Hippocampal formation (tissue), 2 donors: ENCODE data around the gene GTF2IRD1.
A peak's percentile ranks its signal among the peaks of the same experiment; 100 is the strongest.
"Not testable (repeated sequence)": the region's sequence is repeated elsewhere in the genome, so short reads cannot be mapped to it uniquely, and the experiment has no call there.

Source experiments
- DNase-seq, 2 donors: peaks; one replicate each; lab custom pipeline; 2025; lab: John Stamatoyannopoulos, UW

The GTF2IRD1 gene

DNA sequence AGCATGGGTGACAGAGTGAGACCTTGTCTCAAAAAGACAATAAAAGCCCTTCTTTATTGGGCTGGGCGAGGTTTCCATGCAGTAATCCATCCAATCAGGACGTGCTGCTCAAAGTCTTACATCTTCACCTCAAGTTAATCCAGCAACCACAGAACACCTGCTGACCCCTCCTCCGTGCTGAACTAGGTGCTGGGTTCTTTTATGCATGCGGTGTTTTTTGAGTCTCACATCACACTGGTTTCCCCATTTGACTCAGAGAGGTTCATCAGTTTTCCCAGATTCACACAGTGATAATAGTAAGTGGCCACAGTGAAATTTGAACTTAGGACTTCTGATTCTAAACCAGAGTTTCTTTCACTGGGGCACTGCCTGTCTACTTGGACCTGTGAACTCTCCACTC lies 145.5 kb downstream of the GTF2IRD1 start:
- DNase-seq: no peak

DNA sequence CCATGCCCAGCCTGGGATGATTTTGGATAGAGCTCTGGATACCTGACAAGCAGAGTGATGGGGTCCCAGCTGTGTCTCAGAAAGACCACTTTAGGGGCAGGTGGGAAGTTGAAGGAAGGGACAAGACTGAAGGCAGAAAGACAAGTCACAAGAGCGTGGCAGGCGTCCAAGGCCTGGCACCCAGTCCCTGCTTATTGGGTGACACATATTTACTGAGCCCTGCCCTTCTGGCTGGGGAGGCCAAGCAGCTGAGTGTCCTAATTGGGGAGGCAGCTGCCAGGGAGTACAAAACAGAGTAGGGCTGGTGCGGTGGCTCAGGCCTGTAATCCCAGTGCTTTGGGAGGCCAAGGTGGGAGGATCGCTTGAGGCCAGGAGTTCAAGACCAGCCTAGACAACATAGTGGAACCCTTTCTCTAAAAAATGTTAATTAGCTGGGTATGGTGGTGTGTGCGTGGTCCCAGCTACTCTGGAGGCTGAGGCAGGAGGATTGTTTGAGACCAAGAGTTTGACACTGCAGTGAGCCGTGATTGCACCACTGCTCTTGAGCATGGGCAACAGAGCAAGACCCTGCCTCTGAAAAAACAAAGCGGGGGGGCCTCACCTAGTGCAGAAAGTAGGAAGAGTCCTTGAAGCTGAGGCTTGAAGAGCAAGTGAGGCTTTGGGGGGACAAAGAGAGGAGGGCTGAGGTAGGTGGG lies 150.8 kb downstream of the GTF2IRD1 start:
- no peak for DNase-seq

DNA sequence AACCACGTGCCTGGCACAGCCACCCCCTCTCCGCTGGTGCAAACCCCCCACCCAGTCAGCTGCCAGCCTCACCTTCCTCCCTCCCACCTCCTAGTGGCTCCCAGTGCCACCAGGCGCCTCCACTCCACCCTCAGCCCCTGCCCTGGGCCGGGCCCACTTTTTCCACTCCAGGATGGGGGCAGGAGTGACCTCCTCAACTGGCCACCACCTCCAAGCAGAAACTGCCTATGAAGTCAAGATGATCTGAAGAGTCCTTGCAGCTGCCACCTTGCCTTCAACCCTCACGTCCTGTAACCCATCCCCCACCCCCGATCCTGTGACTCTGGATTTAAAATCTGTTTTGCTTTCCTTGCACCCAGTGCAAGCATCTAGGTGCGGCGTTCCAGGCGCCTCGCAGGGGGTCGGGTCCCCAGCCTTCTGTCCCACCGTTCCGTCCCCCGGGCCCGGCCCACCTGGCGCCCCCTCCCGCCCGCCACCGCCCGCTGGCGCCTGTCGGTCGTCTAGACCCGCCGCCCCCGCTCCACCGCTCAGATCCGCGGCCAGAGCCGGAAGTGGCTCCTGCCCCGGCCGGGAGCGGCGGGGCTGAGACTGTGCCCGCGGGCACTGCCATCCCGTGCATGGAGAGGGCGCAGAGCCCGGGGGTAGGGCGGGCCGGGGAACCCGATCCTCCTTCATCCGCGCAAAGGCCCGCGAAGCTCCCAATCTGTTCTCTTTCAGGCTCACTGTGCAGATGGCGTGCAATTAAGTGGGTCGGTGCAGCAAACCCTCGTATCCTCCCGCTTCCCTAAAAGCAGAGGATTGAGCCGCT lies 152.6 kb downstream of the GTF2IRD1 start:
- peak in 1 of 2 donors; percentile 48 for DNase-seq

DNA sequence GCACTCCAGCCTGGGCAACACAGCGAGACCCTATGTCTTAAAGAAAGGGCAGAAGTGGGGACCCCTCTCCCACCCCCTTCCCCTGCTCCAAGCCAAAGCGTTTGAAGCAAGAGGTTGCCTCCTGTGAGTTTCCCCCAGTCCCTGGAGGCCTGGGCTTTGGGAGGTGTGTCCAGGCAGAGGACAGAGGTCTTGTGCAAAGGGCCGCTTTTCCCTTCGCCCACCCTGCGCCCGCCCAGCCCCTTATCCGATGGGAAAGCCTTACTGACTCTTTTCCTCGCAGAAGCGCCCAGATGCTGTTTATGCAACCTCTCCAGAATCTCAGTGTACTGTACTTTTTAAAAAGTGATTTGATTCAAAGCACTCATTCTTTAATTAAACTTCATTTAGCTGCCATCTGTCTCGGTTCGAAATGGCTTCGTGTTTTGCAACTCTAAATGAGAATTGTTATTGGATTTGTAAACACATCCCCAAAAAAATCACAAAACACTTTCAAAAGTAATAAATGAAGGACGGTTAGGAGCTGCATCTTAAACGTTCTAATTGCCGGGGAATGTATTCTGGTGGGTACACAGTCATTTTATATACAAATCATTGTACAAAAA lies 153.3 kb downstream of the GTF2IRD1 start:
- DNase-seq: no peak

DNA sequence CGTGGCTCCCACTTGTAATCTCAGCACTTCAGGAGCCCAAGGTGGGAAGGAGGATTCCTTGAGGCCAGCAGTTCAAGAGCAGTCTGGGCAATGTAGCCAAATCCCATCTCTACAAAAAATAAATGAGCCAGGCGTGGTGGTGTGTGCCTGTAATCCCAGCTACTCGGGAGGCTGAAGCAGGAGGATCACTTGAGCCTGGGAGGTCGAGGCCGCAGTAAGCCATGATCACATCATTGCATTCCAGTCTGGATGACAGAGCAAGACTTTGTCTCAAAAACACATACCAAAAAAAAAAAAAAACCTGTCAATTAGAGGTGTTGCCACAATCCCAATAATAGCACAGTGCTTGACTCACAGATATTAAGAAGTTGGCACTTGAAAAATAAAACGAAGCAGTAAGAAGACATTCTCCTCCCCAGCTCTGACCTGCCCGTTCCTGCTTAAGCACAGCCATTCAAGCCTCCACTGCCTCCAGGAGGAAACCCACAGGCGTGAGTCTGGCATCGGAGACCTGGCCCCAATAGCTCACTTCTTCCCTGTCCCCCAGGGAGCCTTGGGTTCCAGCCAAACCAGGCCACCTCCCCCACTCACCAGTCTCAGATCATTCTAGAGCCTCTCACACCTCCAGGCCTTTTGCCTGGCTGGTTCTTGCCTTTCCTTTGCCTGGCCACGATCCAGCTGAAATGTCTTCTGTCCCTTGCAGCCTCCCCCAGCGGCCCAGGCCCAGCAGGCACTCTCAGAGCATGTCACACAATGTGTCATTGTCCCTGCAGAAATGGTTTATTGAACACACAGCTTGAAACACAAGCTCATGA lies 158.5 kb downstream of the GTF2IRD1 start:
- DNase-seq: peak in 1 of 2 donors; percentile 38

DNA sequence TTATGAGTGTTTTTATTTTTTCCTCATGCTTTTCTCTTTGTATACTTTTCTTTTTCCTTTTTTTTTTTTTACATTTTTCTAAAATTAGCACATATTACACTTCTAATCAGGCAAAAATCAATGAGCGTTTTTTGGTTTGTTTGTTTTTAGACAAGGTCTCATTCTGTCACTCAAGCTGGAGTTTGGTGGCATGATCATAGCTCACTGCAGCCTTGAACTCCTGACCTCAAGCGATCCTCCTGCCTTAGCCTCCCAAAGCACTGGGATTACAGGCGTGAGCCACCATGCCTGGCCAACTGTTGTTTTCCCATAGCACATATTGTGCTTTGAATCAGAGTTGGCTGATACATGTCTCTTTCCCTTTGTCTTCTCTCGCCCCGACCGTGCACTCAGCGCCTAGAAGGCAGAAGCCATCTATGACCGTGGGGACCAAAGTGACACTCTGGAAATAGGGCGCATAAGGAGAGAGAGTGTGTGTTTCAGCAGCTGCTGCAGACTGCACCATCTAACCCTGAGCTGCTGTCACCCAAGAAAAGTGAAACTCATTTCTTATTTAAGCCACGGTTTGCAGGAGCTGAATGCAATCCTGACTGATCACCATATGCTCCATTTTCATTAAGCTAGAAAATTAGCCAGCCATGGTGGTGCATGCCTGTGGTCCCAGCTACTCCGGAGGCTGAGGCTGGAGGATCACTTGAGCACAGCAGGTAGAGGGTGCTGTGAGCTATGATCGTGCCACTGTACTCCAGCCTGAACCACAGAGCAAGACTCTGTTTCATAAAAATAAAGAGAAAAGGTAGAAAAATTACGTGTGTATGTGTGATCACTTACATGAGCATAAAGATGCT lies 162.5 kb downstream of the GTF2IRD1 start:
- no peak for DNase-seq

DNA sequence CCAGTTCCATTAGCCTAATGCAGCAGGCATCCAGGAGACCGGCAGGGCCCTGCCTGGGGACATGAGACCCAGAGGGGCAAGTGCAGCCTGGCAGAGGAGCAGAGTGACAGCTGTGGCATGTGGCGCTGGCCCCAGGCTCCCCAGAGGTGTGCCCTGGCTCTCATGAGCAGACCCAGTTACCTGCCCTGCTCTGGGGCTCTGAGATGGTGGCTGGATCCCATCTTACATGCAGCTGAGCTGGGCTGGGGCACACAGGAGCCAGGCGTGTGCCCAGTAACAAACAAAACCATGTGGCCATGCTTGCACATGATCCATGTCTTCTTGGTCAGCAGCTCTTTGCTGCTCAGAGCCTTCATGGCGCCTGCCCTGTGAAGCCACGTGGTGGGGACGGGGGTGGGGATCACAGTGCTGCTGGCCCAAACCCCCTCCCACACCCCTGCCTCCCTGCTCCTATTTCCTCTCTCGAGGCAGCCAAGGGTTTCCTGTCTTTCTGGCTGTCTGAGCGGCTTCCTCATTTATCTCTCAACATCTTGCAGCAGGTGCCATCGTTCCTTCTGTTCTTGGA lies 163.6 kb downstream of the GTF2IRD1 start:
- DNase-seq: peak in 1 of 2 donors; percentile 47

DNA sequence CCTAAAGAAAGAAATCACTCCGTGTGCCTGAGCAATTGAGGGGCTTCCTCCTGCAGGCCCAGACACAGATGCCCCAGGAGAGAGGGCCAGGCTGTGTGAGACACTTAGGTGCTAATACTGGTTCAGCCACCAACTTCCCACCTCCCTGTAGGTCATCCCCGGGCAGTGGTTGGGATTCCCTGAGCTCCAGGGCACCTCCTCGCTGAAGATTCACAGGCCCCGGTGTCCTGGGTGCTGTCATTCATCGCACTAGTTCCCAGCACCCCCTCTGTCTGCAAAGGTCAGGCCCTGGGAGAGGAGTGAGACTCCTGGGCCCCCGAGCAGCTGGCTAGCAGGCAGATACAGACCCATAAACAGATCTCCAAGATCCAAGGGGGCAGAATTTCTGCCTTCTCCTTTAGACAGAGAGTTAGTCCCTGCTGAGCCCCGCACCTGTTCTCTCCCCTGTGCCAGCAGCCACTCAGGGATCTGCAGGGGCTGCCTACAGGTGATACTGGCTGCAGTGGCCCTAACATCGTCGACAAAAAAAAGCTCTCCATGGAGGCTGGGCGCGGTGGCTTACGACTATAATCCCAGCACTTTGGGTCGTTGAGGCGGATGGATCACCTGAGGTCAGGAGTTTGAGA lies 165.6 kb downstream of the GTF2IRD1 start:
- DNase-seq: no peak

DNA sequence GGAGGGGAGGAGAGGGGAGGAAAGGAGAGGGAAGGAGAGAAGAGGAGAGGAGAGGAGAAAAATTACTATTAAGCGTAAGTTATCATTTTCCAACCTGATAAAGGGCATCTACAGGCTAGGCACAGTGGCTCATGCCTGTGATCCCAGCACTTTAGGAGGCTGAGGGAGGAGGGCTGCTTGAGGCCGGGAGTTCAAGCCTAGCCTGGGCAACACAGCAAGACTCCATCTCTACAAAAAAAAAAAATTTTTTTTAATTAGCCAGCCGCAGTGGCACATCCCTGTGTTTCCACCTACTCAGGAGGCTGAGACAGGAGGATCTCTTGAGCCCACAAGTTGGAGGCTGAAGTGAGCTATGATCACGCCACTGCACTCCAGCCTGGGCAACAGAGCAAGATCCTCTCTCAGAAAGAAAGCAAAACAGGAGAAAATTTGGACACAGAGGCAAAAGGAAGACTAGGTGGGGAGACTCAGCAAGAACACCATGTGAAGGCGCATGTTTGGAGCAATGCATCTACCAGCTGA lies 168.6 kb downstream of the GTF2IRD1 start:
- DNase-seq: no peak

DNA sequence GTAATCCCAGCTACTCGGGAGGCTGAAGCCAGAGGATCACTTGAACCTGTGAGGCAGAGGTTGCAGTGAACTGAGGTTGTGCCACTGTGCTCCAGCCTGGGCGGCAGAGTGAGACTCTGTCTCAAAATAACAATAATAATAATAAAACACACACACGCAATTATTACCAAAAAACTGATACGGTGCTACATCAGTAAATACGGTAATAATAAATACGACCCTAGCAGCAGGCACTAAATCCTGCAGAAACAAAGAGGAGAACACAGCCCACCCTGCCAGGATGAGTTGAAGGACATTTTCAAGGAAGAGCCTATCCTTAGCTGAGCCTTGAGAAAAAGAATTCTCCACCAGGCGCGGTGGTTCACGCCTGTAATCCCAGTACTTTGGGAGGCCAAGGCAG lies 169.4 kb downstream of the GTF2IRD1 start:
- no peak for DNase-seq

DNA sequence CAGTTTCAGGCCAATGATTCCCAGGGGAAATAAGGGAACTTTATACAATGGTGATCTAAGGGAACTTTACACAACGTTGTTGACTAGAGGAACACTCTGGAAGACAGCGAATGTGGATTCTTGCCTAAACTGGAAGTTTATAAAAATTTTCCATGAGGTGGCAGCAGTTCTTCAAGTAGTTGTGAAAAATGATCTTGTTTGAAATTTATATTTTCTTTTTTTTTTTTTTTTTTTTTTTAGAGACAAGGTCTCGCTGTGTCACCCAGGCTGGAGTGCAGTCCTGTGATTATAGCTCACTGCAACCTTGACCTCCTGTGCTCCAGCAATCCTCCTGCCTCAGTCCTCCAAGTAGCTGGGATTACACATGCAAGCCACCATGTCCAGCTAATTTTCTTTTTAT lies 171.7 kb downstream of the GTF2IRD1 start:
- no peak for DNase-seq

DNA sequence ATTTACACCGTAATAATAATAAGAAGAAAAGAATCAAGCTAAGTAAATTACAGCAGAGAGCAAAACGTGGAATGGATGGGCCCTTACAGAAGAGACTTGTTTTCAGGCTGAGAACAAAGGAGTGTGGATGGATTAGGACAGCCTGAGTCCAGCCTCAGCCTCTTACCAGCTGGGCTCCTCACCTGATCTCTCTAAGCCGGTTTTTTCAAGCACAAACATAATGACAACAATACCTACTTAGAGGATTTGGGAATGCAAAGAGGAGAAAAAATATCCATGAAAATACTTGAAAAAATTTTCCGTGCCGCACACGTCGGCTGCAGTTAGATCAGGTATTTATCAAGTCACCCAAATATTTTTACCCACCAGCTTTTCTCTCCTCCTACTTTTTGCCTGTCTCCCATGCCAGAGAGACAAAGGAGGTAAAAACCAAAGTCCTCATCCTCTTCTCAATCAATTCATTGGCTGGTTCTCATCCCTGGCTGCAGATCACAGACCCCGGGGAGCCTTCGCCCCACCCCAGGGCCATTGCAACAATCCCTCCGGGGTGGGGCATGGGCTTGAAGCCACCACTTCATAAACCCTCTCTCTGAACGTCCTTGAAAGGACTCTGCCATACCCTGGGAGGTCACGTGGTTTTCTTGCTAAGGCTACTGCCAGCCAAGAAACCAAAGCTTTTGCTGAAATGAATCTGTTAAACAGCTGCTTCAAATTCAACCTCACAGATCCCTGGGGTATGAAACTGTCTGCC lies 174.1 kb downstream of the GTF2IRD1 start:
- DNase-seq: peak in 1 of 2 donors; percentile 8

DNA sequence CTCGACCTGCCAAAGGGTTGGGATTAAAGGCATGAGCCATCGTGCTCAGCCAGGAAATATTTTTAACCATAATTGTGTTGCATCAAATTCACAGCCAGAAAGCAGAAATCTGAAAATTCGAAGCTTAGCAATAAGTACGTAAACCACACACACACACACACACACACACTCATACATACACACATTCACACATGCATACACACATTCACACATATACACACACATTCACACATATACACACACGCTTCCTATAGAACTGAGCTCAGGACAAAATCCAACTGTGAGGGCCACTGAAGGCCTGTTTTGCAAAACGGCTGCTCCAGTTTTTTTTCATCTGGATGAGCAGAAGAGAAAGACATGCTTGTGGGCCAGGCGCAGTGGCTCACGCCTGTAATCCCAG lies 178.8 kb downstream of the GTF2IRD1 start:
- DNase-seq: no peak

DNA sequence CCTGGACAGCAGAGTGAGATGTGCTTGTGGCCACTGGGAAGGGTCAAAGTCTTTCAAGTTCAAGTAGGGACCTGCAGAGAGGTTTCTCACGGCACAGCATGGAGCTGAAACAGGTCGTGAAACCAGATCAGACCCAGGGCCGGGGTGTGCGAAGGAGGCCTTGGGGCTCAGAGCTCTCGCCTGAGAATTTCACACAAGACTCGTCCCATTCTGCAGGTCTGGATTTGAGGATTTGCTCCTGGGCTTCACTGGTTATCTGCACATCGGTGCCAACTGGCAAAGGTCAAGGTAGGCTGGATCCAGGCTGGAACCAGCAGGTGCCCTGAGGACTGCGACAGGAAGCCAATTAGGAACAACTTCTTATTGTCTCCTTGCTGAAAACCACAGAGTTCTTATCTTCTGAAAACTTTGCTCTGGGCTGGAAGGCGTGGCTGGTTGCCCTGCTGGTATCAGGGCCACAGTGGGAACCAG lies 179.8 kb downstream of the GTF2IRD1 start:
- no peak for DNase-seq

DNA sequence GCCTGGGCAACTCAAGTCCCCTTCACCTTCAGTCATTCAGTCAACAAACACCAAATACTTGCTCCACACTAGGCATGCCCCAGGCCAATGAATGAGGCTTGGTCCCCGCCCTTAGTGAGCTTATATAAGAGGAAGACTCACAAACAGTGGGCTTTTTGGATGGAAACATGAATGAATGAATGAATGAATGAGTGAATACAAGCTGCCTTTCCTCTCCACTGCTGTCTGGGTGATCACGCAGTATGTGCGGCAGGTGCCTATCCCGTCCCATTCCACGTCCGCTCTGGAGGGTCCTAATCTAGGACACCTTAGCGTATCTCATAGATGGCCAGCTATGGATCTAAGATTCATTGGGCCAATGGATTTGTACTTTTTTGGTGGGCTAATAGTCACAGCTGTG lies 184.0 kb downstream of the GTF2IRD1 start:
- DNase-seq: no peak

DNA sequence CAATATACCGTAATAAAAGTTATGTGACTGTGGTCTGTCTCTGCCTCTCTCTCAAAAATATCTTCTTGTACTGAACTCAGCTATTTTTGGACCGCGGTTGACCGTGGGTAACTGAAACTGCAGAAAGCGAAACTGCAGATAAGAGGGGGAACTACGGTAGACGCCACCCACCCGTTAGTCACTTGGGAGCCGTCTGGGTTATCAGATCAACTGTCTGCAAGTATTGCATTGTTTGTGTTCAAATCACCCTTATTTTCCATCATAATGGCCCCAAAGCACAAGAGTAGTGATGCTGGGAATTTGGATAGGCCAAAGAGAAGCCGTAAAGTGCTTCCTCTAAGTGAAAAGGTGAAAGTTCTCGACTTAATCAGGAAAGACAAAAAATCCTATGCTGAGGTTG lies 196.3 kb downstream of the GTF2IRD1 start:
- DNase-seq: peak in 1 of 2 donors; percentile 8

DNA sequence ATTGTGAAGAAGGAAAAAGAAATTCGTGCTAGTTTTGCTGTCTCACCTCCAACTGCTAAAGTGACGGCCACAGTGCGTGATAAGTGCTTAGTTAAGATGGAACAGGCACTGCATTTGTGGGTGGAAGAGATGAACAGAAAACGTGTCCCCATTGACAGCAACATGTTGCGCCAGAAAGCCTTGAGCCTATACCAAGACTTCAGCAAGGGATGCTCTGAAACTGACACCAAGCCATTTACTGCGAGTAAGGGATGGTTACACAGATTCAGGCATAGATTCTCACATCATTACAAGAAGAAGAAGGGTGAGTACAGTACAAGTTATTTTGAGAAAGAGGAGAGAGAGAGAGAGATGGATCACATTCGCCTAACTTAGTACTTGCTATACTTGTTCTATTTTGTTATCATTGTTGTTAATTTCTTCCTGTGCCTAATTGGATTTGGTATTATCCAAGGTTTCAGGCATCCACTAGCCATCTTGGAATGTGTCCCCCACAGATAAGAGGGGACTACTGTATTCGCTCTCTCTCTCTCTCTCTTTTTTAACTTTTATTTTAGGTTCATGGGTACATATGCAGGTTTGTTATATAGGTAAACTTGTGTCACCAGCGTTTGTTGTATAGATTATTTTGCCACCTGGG lies 196.9 kb downstream of the GTF2IRD1 start:
- not testable (repeated sequence) for DNase-seq

DNA sequence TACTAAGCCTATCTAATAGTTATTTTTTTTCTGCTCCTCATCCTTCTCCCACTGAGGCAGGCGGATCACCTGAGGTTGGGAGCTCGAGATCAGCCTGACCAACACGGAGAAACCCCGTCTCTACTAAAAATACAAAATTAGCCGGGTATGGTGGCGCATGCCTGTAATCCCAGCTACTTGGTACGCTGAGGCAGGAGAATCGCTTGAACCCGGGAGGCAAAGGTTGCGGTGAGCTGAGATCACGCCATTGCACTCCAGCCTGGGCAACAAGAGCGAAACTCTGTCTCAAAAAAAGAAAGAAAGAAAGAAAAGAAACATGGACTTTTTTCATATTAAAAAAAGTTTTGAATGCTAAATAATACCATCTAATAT lies 197.4 kb downstream of the GTF2IRD1 start:
- not testable (repeated sequence) for DNase-seq
